Measurements from ENCODE around the gene ATG7.

The ATG7 gene

GRCh38 chr3:11271986-11272904 is at the start of gene ATG7:
Gene ATG7, plus strand, starts transcription at chr3:11272397. Its CDS starts 26,299 bp downstream, at chr3:11298696.
- 0 out of 2 replicates have a peak, but pooled peaks have one; percentile 6 for TF ChIP-seq CTCF (conservative IDR thresholded peaks at IDR 0.05)
- peak within 1 kb of the TSS; percentile 76 for H3K27ac ChIP-seq

DNA sequence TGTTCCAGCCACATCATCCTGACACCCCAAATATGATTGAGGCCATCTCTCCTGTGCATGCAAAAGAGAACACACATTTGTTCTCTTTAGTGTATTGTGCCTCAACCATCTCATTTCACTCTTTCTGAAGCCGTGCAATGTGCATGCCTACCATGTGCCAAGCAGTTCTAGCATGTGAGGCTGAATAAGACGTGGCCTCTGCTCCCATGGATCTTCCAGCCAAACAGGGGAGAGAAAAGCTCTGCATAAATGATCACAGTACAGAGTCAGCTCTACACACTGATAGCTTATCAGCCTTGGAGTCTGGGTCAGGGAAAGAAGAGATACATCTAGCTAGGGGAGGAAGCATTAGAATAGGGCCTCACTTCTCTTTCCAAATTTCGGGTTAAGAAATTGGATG is 48.2 kb upstream of the ATG7 start:
- no peak for TF ChIP-seq CTCF (conservative IDR thresholded peaks at IDR 0.05)
- H3K27ac ChIP-seq: no peak overlapping the region

DNA sequence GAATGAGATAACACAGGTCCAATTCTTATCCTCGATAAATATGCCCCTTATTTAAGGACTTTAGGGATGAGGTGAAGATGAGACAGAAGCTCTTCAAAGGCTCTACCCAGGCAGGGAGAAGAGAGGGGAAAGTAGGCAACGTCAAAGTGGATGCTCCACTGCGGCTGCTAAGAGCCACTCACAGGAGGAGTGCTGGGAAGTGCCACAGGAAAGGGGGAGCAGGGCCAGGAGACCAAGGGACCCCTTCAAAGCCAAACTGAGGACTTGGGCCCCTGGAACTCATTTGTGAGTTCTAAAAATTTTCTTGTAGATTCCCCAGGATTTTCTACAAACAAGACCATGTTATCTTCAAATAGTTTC is 47.3 kb upstream of the ATG7 start:
- peak overlapping the region; percentile 86 for H3K27ac ChIP-seq
- no peak for TF ChIP-seq CTCF (conservative IDR thresholded peaks at IDR 0.05)

- H3K27ac ChIP-seq: peak overlapping the region; percentile 86
- no peak for TF ChIP-seq CTCF (conservative IDR thresholded peaks at IDR 0.05)
Observed at GRCh38 chr3:11226042-11226370, 46.2 kb upstream of the ATG7 start.

DNA sequence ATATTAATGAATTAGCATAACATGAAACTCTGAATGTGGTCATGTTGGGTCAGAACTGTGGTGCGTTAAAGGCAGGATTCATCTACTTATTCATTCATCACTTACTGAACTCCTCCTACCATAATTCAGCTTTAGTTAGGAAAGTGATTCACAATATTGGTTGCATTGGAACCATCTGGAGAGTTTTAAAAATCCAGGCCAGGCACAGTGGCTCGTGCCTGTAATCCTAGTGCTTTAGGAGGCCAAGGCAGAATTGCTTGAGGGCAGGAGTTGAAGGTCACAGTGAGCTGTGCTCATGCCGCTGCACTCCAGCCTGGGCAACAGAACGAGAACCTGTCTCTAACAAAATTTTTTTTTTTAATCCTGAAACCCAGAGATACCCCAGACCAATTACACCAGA is 44.2 kb upstream of the ATG7 start:
- TF ChIP-seq CTCF (conservative IDR thresholded peaks at IDR 0.05): no peak
- no peak overlapping the region for H3K27ac ChIP-seq

DNA sequence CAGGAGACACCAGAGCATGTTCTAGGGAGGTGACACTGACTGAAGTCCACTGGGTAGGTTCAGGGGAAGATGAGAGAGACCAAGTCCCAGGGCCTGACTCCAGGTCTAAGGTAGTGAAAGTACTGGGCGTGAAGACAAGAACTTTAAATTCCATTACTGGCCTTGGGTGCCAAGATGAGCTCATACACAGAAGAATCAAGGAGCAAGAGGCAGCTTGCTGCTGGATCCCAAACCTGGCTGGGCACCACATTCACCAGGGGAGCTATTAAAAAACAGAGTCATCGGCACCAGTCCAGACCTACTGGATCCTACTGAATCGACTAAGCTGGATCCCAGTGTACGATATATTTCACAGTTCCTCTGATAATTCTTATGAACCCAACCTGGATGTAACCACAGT is 42.1 kb upstream of the ATG7 start:
- no peak for TF ChIP-seq CTCF (conservative IDR thresholded peaks at IDR 0.05)
- no peak overlapping the region for H3K27ac ChIP-seq

DNA sequence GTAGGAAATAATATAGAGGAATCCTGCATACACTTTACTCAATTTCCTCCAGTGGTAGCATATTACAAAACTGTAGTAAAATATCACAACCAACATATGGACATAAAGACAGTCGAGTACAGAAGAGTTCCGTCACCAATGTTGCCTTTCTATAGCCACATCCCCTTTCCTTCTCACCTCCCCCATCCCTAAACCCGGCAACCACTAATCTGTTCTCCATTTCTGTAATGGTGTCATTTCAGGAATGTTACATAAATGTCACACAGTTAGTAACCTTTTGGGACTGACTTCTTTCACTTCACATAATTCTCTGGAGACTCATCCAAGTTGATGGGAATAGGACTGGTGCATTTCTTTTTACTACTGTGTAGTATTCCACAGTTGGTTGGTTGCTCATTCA is 41.4 kb upstream of the ATG7 start:
- no peak overlapping the region for H3K27ac ChIP-seq

More for the DNA sequence above, 41.4 kb upstream of the ATG7 start:
- no peak for TF ChIP-seq CTCF (conservative IDR thresholded peaks at IDR 0.05)

All from VCaP (cell line).